Small intestine (tissue), 7 donors: Measurements from ENCODE around the gene C16orf90. TPM values are rescaled to one million over a fixed set of nuclear protein-coding genes. Genes with fewer than 3 reads are reported as not detected.
A peak's percentile ranks its signal among the peaks of the same experiment; 100 is the strongest.

Experiments used
- DNase-seq, 2 donors: peaks; one replicate each; pipeline versions ENCODE4 v3.0.0 to v3.0.0-alpha.2; 2013
- FAIRE-seq: peaks from 2 replicates; lab custom pipeline; 2012; peaks lifted over from hg19 to GRCh38; lab: Jason Lieb, UNC
- H3K27ac ChIP-seq, 3 donors: one replicate each; pipeline ENCODE4 v1.5.1; 2013; ENCODE audit warnings: low read length in 2 of 3, mild to moderate bottlenecking in 2 of 3, control low read depth in 1 of 3, inconsistent platforms in 1 of 3, low read depth in 1 of 3, moderate library complexity in 1 of 3
- H3K27me3 ChIP-seq, 3 donors: one replicate each; pipeline ENCODE4 v1.6.1; 2013; ENCODE audit warnings: low read length in 3 of 3, inconsistent platforms in 1 of 3; ENCODE audit not compliant: control insufficient read depth in 3 of 3, insufficient read depth in 3 of 3
- H3K36me3 ChIP-seq, 3 donors: one replicate each; pipeline ENCODE4 v1.6.1; 2013; ENCODE audit warnings: low read length in 3 of 3, inconsistent platforms in 1 of 3, low read depth in 1 of 3, mild to moderate bottlenecking in 1 of 3, moderate library complexity in 1 of 3; ENCODE audit not compliant: control insufficient read depth in 3 of 3, insufficient read depth in 2 of 3
- H3K4me1 ChIP-seq, 3 donors: one replicate each; pipeline ENCODE4 v1.6.1; 2013; ENCODE audit warnings: low read length in 2 of 3, inconsistent platforms in 1 of 3, low read depth in 1 of 3, mild to moderate bottlenecking in 1 of 3, moderate library complexity in 1 of 3; ENCODE audit not compliant: control insufficient read depth in 3 of 3, insufficient read depth in 2 of 3
- H3K4me3 ChIP-seq, 3 donors: one replicate each; pipeline ENCODE4 v1.5.1; 2013; ENCODE audit warnings: low read length in 3 of 3, control low read depth in 1 of 3, inconsistent platforms in 1 of 3, low read depth in 1 of 3, mild to moderate bottlenecking in 1 of 3, moderate library complexity in 1 of 3
- H3K9me3 ChIP-seq, 2 donors: one replicate each; pipeline ENCODE4 v1.6.1; 2013; ENCODE audit warnings: low read depth in 1 of 2, low read length in 1 of 2; ENCODE audit not compliant: control insufficient read depth in 2 of 2, insufficient read depth in 1 of 2
- WGBS, 3 donors: extraction: QIAGEN DNeasy Blood & Tissue Kit; methylation state at CpG; one replicate each; pipeline ENCODE4 v1.1.7; 2013; 5-methylcytosine and 5-hydroxymethylcytosine counted together
- polyA plus RNA-seq, 4 donors: library from polyadenylated mRNA; stranded (reverse) in 3 of 4; unstranded in 1 of 4; fragments of 200-250 nt in 3 of 4; fragments of 120-200 nt in 1 of 4; gene quantifications; one replicate each; pipeline versions ENCODE4 v1.2.1 to v1.2.3, GENCODE V29; 2013
- donor health status: healthy with polysubstance abuse.
- donor health status: control.
- donor health status: control.
- donor health status: Bipolar disorder and iron deficiency.
- donor health status: healthy.

C16orf90 gene
- polyA plus RNA-seq, 4 donors: 0.09 TPM; not detected in 3

- Histone ChIP-seq H3K36me3 (peaks cover 0 to 76% (median 2%) of the 10 kb centered on the region in 3 donors), H3K9me3 (no peaks in the 10 kb centered on the region), H3K4me1 (no peaks in the 10 kb centered on the region), H3K27me3 (no peaks in the 10 kb centered on the region), H3K27ac (no peak overlapping the region), H3K4me3 (no peak overlapping the region)
- WGBS, 3 donors: 86 to 91% (median 91%) methylated on average over 7 of the region's 7 CpGs
- no peak for FAIRE-seq
- no peak for DNase-seq
Observed at GRCh38 chr16:3469736-3470135, 25.6 kb downstream of the C16orf90 start.

- Histone ChIP-seq H3K27me3 (no peaks in the 10 kb centered on the region), H3K36me3 (peaks cover 0 to 68% (median 2%) of the 10 kb centered on the region in 3 donors), H3K27ac (no peak overlapping the region), H3K4me3 (no peak overlapping the region), H3K9me3 (no peaks in the 10 kb centered on the region), H3K4me1 (peaks cover 0 to 2% (median 0%) of the 10 kb centered on the region in 3 donors)
- DNase-seq (no peak), FAIRE-seq (no peak)
- WGBS, 3 donors: 78 to 86% (median 85%) methylated on average over 15 of the region's 15 CpGs
Observed at GRCh38 chr16:3468501-3468900, 26.8 kb downstream of the C16orf90 start.

GRCh38 chr16:3467921-3468320, 27.4 kb downstream of the C16orf90 start:
- Histone ChIP-seq H3K4me3 (no peak overlapping the region), H3K27ac (no peak overlapping the region), H3K27me3 (no peaks in the 10 kb centered on the region), H3K4me1 (peaks cover 0 to 2% (median 0%) of the 10 kb centered on the region in 3 donors), H3K36me3 (peaks cover 0 to 66% (median 2%) of the 10 kb centered on the region in 3 donors), H3K9me3 (no peaks in the 10 kb centered on the region)
- DNase-seq: no peak
- WGBS, 3 donors: 80 to 83% (median 81%) methylated on average over 4 of the region's 4 CpGs
- no peak for FAIRE-seq

- H3K4me1 ChIP-seq: peaks cover 0 to 5% (median 2%) of the 10 kb centered on the region in 3 donors
- no peaks in the 10 kb centered on the region for H3K27me3 ChIP-seq
- 91 to 99% (median 95%) methylated on average over 8 of the region's 8 CpGs for WGBS, 3 donors
- FAIRE-seq: no peak
- H3K4me3 ChIP-seq: no peak overlapping the region
- DNase-seq: no peak
- peaks cover 0 to 64% (median 2%) of the 10 kb centered on the region in 3 donors for H3K36me3 ChIP-seq
- no peak overlapping the region for H3K27ac ChIP-seq
- no peaks in the 10 kb centered on the region for H3K9me3 ChIP-seq
Observed at GRCh38 chr16:3467182-3467581, 28.1 kb downstream of the C16orf90 start.

GRCh38 chr16:3465911-3466584, 29.2 kb downstream of the C16orf90 start:
- FAIRE-seq (no peak), DNase-seq (no peak)
- WGBS, 3 donors: 78 to 87% (median 84%) methylated on average over 21 of the region's 21 CpGs
- Histone ChIP-seq H3K27me3 (no peaks in the 10 kb centered on the region), H3K36me3 (peaks cover 0 to 54% (median 2%) of the 10 kb centered on the region in 3 donors), H3K27ac (no peak overlapping the region), H3K4me1 (peaks cover 0 to 12% (median 6%) of the 10 kb centered on the region in 3 donors), H3K4me3 (no peak overlapping the region), H3K9me3 (no peaks in the 10 kb centered on the region)

GRCh38 chr16:3465301-3465700, 30.0 kb downstream of the C16orf90 start:
- Histone ChIP-seq H3K9me3 (no peaks in the 10 kb centered on the region), H3K27me3 (no peaks in the 10 kb centered on the region), H3K27ac (no peak overlapping the region), H3K36me3 (peaks cover 0 to 48% (median 2%) of the 10 kb centered on the region in 3 donors), H3K4me1 (peaks cover 0 to 18% (median 6%) of the 10 kb centered on the region in 3 donors), H3K4me3 (no peak overlapping the region)
- FAIRE-seq (no peak), DNase-seq (no peak)
- 93 to 94% (median 93%) methylated on average over 12 of the region's 12 CpGs for WGBS, 3 donors

GRCh38 chr16:3461151-3461550, 34.1 kb downstream of the C16orf90 start:
- peaks cover 0 to 13% (median 0%) of the 10 kb centered on the region in 3 donors for H3K36me3 ChIP-seq
- DNase-seq (peak in 1 of 2 donors; percentile 41), FAIRE-seq (no peak)
- peaks cover 0 to 36% (median 23%) of the 10 kb centered on the region in 3 donors for H3K4me1 ChIP-seq
- H3K9me3 ChIP-seq: no peaks in the 10 kb centered on the region
- WGBS, 3 donors: 52 to 61% (median 59%) methylated on average over 8 of the region's 8 CpGs
- H3K4me3 ChIP-seq: no peak overlapping the region
- no peaks in the 10 kb centered on the region for H3K27me3 ChIP-seq
- peak overlapping the region in 1 of 3 donors; percentile 8 for H3K27ac ChIP-seq

- H3K36me3 ChIP-seq: peaks cover 0 to 7% (median 0%) of the 10 kb centered on the region in 3 donors
- peaks cover 0 to 36% (median 23%) of the 10 kb centered on the region in 3 donors for H3K4me1 ChIP-seq
- DNase-seq: no peak
- 70 to 72% (median 71%) methylated on average over 8 of the region's 8 CpGs for WGBS, 3 donors
- peak overlapping the region in 1 of 3 donors; percentile 95 for H3K27ac ChIP-seq
- no peaks in the 10 kb centered on the region for H3K9me3 ChIP-seq
- no peak overlapping the region for H3K4me3 ChIP-seq
- H3K27me3 ChIP-seq: no peaks in the 10 kb centered on the region
- FAIRE-seq: no peak
Observed at GRCh38 chr16:3460585-3460984, 34.7 kb downstream of the C16orf90 start.
